GM23338 (cell line): ENCODE measurements around the gene TSPEAR. TPM values are rescaled to one million over a fixed set of nuclear protein-coding genes. Genes with fewer than 3 reads are reported as not detected.
"Not testable (repeated sequence)": the region's sequence is repeated elsewhere in the genome, so short reads cannot be mapped to it uniquely, and the experiment has no call there.

Source experiments
- ATAC-seq: fragments of 200-7000 bp; cut with Tn5 transposase; 3 replicates; pipeline ENCODE4 v1.9.1; 2020
- DNase-seq: peaks from one replicate; pipeline ENCODE4 v3.0.0-alpha.2; 2015; ENCODE audit warnings: low spot score
- H2AFZ ChIP-seq: fragments of 200-600 bp; sonication (generic); 2 replicates; pipeline ENCODE4 v1.8.0; 2016; ENCODE audit warnings: antibody characterized with exemption, mild to moderate bottlenecking, moderate library complexity
- H3F3A ChIP-seq: fragments of 200-600 bp; sonication (generic); replicated peaks from 2 replicates; pipeline ENCODE4 v1.8.0; 2017; ENCODE audit warnings: antibody characterized with exemption, mixed run types, low read depth
- H3K27ac ChIP-seq: fragments of 200-600 bp; sonication (generic); 2 replicates; pipeline ENCODE4 v1.6.1; 2016; ENCODE audit warnings: low read depth
- H3K27me3 ChIP-seq: fragments of 200-600 bp; sonication (generic); 2 replicates; pipeline ENCODE4 v1.8.0; 2016; ENCODE audit warnings: mild to moderate bottlenecking, mixed run types, moderate library complexity; ENCODE audit not compliant: insufficient read depth
- H3K36me3 ChIP-seq: fragments of 200-600 bp; sonication (generic); 2 replicates; pipeline ENCODE4 v1.8.0; 2016; ENCODE audit warnings: mild to moderate bottlenecking; ENCODE audit not compliant: insufficient read depth
- H3K4me1 ChIP-seq: fragments of 200-600 bp; sonication (generic); 2 replicates; pipeline ENCODE4 v1.8.0; 2016; ENCODE audit warnings: mild to moderate bottlenecking, moderate library complexity; ENCODE audit not compliant: insufficient read depth
- H3K4me2 ChIP-seq: fragments of 200-600 bp; sonication (generic); 2 replicates; pipeline ENCODE4 v1.7.1; 2017; ENCODE audit warnings: mixed run types
- H3K4me3 ChIP-seq: fragments of 200-600 bp; sonication (generic); 2 replicates; pipeline ENCODE4 v1.6.1; 2016; ENCODE audit warnings: mixed run types
- H3K79me2 ChIP-seq: fragments of 200-600 bp; sonication (generic); replicated peaks from 2 replicates; pipeline ENCODE4 v1.8.0; 2017; ENCODE audit warnings: mild to moderate bottlenecking; ENCODE audit not compliant: insufficient read depth
- H3K9me2 ChIP-seq: fragments of 200-600 bp; sonication (generic); 2 replicates; pipeline ENCODE4 v1.8.0; 2017; ENCODE audit not compliant: insufficient read depth
- H4K20me1 ChIP-seq: fragments of 200-600 bp; sonication (generic); replicated peaks from 2 replicates; pipeline ENCODE4 v1.8.0; 2017; ENCODE audit warnings: mild to moderate bottlenecking; ENCODE audit not compliant: insufficient read depth
- H3K27ac Mint-ChIP-seq: 2 replicates; pipeline ENCODE4 v1.8.0; 2020; ENCODE audit warnings: inconsistent platforms, mild to moderate bottlenecking, moderate library complexity, mixed read lengths
- H3K27me3 Mint-ChIP-seq: 3 replicates; pipeline ENCODE4 v1.8.0; 2022; ENCODE audit warnings: low read depth, mild to moderate bottlenecking, moderate library complexity, mixed read lengths, inconsistent platforms; ENCODE audit not compliant: insufficient read depth, poor library complexity
- H3K36me3 Mint-ChIP-seq: 3 replicates; pipeline ENCODE4 v1.8.0; 2021; ENCODE audit warnings: low read depth, mild to moderate bottlenecking, inconsistent platforms, moderate library complexity, mixed read lengths
- H3K4me1 Mint-ChIP-seq: 3 replicates; pipeline ENCODE4 v1.8.0; 2020; ENCODE audit warnings: mild to moderate bottlenecking, inconsistent platforms, mixed read lengths
- H3K4me3 Mint-ChIP-seq: 3 replicates; pipeline ENCODE4 v1.8.0; 2021; ENCODE audit warnings: moderate library complexity, mild to moderate bottlenecking, inconsistent platforms, mixed read lengths
- H3K9me3 Mint-ChIP-seq: 3 replicates; pipeline ENCODE4 v1.8.0; 2020; ENCODE audit warnings: moderate library complexity, mild to moderate bottlenecking, inconsistent platforms, mixed read lengths
- EZH2phosphoT487 ChIP-seq: fragments of 200-600 bp; sonication (generic); IDR thresholded peaks from one replicate; pipeline ENCODE4 v1.8.1; 2018; ENCODE audit warnings: antibody characterized with exemption; ENCODE audit not compliant: unreplicated experiment
- NANOG ChIP-seq: IDR thresholded peaks from 2 replicates; pipeline ENCODE4 v1.6.1; 2016; ENCODE audit warnings: antibody characterized with exemption, borderline replicate concordance
- ZNF331 ChIP-seq: fragments of 250-450 bp; sonication (Bioruptor Pico); IDR thresholded peaks from 2 replicates; pipeline ENCODE4 v1.5.0; 2020; ENCODE audit warnings: low read depth, mild to moderate bottlenecking, moderate library complexity
- polyA plus RNA-seq: library from polyadenylated mRNA; unstranded; fragments of >200 nt; fragmentation: Nextera tagmentation; extraction: Ambion mirVana; gene quantifications from 2 replicates; pipeline ENCODE4 v1.2.1, GENCODE V29; 2016
- total RNA-seq: library from RNA; depleted of rRNA; stranded (reverse); fragments of >200 nt; shearing (Covaris generic); gene quantifications from 2 replicates; pipeline ENCODE4 v1.2.3, GENCODE V29; 2014
- TF ChIP-seq, protein P1 (sequence below): fragments of 250-450 bp; sonication (Bioruptor Pico); IDR thresholded peaks from 2 replicates; pipeline ENCODE4 v1.5.0; 2020; ENCODE audit warnings: mild to moderate bottlenecking, moderate library complexity

TSPEAR gene
- total and polyA plus RNA-seq, 2 experiments from 2014 or later: 0.35 to 0.92 TPM

DNA sequence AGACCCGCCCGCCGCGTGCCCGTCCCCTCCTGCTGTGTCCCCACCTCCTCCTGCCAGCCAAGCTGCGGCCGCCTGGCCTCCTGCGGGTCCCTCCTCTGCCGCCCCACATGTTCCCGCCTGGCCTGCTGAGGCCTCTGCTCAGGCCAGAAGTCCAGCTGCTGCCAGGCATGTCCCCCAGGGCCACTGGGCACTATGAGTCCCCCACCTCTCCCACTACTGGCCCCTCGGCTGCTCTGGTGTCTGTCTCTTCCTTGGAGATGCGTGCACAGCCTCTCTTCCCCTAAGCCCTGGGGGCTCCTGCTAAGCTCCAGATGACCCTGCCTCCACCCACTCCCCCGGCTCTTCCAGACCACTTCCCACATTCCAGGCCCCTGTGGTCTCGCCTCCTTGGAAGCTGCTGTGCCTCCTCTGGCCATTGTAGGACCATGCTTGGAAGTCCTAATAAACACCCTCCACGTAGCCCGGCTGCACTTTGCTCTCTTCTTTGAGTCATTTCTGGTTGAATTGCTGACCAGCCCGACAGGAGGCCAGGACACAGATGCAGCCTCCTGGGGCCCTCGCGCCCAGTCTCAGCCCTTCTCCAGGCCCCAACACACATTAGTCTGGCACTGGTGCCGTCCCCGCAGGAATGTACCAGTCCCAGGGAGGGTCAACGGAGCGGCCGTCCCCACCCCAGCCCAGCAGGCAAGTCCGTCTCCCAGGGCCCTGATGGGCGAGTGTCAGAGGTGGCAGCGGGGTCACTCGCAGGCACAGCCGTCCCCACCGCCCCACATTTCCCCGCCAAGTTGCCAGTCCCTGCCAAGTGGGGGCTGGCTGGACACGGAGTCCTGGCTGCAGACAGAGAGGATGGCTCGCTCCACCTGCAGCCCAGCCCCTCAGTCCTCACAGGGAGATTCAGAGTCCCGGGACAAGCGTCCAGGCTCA lies 13.3 kb downstream of the TSPEAR start (continued):
- TF ChIP-seq, protein P1, sequence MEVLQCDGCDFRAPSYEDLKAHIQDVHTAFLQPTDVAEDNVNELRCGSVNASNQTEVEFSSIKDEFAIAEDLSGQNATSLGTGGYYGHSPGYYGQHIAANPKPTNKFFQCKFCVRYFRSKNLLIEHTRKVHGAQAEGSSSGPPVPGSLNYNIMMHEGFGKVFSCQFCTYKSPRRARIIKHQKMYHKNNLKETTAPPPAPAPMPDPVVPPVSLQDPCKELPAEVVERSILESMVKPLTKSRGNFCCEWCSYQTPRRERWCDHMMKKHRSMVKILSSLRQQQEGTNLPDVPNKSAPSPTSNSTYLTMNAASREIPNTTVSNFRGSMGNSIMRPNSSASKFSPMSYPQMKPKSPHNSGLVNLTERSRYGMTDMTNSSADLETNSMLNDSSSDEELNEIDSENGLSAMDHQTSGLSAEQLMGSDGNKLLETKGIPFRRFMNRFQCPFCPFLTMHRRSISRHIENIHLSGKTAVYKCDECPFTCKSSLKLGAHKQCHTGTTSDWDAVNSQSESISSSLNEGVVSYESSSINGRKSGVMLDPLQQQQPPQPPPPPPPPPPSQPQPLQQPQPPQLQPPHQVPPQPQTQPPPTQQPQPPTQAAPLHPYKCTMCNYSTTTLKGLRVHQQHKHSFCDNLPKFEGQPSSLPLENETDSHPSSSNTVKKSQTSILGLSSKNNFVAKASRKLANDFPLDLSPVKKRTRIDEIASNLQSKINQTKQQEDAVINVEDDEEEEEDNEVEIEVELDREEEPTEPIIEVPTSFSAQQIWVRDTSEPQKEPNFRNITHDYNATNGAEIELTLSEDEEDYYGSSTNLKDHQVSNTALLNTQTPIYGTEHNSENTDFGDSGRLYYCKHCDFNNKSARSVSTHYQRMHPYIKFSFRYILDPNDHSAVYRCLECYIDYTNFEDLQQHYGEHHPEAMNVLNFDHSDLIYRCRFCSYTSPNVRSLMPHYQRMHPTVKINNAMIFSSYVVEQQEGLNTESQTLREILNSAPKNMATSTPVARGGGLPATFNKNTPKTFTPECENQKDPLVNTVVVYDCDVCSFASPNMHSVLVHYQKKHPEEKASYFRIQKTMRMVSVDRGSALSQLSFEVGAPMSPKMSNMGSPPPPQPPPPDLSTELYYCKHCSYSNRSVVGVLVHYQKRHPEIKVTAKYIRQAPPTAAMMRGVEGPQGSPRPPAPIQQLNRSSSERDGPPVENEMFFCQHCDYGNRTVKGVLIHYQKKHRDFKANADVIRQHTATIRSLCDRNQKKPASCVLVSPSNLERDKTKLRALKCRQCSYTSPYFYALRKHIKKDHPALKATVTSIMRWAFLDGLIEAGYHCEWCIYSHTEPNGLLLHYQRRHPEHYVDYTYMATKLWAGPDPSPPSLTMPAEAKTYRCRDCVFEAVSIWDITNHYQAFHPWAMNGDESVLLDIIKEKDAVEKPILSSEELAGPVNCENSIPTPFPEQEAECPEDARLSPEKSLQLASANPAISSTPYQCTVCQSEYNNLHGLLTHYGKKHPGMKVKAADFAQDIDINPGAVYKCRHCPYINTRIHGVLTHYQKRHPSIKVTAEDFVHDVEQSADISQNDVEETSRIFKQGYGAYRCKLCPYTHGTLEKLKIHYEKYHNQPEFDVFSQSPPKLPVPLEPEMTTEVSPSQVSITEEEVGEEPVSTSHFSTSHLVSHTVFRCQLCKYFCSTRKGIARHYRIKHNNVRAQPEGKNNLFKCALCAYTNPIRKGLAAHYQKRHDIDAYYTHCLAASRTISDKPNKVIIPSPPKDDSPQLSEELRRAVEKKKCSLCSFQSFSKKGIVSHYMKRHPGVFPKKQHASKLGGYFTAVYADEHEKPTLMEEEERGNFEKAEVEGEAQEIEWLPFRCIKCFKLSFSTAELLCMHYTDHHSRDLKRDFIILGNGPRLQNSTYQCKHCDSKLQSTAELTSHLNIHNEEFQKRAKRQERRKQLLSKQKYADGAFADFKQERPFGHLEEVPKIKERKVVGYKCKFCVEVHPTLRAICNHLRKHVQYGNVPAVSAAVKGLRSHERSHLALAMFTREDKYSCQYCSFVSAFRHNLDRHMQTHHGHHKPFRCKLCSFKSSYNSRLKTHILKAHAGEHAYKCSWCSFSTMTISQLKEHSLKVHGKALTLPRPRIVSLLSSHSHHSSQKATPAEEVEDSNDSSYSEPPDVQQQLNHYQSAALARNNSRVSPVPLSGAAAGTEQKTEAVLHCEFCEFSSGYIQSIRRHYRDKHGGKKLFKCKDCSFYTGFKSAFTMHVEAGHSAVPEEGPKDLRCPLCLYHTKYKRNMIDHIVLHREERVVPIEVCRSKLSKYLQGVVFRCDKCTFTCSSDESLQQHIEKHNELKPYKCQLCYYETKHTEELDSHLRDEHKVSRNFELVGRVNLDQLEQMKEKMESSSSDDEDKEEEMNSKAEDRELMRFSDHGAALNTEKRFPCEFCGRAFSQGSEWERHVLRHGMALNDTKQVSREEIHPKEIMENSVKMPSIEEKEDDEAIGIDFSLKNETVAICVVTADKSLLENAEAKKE: no peak
- TF ChIP-seq EZH2phosphoT487 (no peak), NANOG (no peak), ZNF331 (CRISPR knock-in tag) (no peak)

DNA sequence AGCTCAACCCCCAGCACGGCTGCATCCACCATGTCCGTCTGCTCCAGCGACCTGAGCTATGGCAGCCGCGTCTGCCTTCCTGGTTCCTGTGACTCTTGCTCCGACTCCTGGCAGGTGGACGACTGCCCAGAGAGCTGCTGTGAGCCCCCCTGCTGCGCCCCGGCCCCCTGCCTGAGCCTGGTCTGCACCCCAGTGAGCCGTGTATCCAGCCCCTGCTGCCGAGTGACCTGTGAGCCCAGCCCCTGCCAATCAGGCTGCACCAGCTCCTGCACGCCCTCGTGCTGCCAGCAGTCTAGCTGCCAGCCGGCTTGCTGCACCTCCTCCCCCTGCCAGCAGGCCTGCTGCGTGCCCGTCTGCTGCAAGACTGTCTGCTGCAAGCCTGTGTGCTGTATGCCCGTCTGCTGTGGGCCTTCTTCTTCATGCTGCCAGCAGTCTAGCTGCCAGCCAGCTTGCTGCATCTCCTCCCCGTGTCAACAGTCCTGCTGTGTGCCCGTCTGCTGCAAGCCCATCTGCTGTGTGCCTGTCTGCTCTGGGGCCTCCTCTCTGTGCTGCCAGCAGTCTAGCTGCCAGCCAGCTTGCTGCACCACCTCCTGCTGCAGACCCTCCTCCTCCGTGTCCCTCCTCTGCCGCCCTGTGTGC lies 14.1 kb downstream of the TSPEAR start, which contains the start of gene KRTAP10-12:
Gene KRTAP10-12 (plus strand): TSS at position 1 of the 639 bp plus-strand sequence. CDS start 30 bp downstream, at position 31.
- Mint-ChIP-seq H3K27me3 (peaks cover 19% of the 10 kb centered on the region), H3K27ac (0 out of 2 replicates have a peak within 1 kb of the TSS, but pooled peaks have one; percentile 60), H3K9me3 (peaks cover 15% of the 10 kb centered on the region; the same call in 2 of the 3 replicates), H3K4me1 (peaks cover 54% of the 10 kb centered on the region), H3K36me3 (peaks cover 16% of the 10 kb centered on the region; the same call in 1 of the 3 replicates)
- H3K9me2 ChIP-seq, H3F3A ChIP-seq, H3K27ac ChIP-seq, H3K36me3 ChIP-seq, H4K20me1 ChIP-seq, DNase-seq, ATAC-seq, H3K4me3 ChIP-seq, H3K27me3 ChIP-seq, H3K4me3 Mint-ChIP-seq, H3K79me2 ChIP-seq: not testable (repeated sequence)
- H3K4me2 ChIP-seq: peak within 1 kb of the TSS; percentile 51; the same call in 1 of the 2 replicates
- peak within 1 kb of the TSS; percentile 74; the same call in 1 of the 2 replicates for H2AFZ ChIP-seq
- peaks cover 20% of the 10 kb centered on the region; the same call in 1 of the 2 replicates for H3K4me1 ChIP-seq
